Measurements from ENCODE around the gene CYBC1.

Gene CYBC1

GRCh38 chr17:82396601-82397435 is 53.7 kb downstream of the CYBC1 start:
- H3K4me3 ChIP-seq (ENCODE audit: low read depth, low read length), result no peak overlapping the region
- no peak for TF ChIP-seq CTCF (IDR thresholded peaks at IDR 0.05; ENCODE audit: low read depth, low read length)

GRCh38 chr17:82394278-82394677 is 56.3 kb downstream of the CYBC1 start:
- H3K4me3 ChIP-seq (ENCODE audit: low read depth, low read length), result no peak overlapping the region
- no peak for TF ChIP-seq CTCF (IDR thresholded peaks at IDR 0.05; ENCODE audit: low read depth, low read length)

- no peak for TF ChIP-seq CTCF (IDR thresholded peaks at IDR 0.05; ENCODE audit: low read depth, low read length)
- no peak overlapping the region for H3K4me3 ChIP-seq (ENCODE audit: low read depth, low read length)
These were observed 57.6 kb downstream of the CYBC1 start for GRCh38 chr17:82392941-82393340.

All from WI38 (cell line).